IMR-90 (cell line): ENCODE measurements around the gene GRB10. TPM values are rescaled to one million over a fixed set of nuclear protein-coding genes. Genes with fewer than 3 reads are reported as not detected.

Experiments used
- ATAC-seq: fragments of 200-7000 bp; cut with Tn5 transposase; 2 replicates; pipeline ENCODE4 v1.9.1; 2020; ENCODE audit warnings: low read depth, mild to moderate bottlenecking, moderate library complexity
- BruUV-seq: library from RNA; stranded (reverse); fragments of 400-500 nt; replicated peaks from 2 replicates; lab custom pipeline; 2021; lab: Mats Ljungman, UMichigan
- CTCF ChIA-PET: fragments of 300-600 bp; formaldehyde crosslinking; extraction: SDS; loops from one replicate; lab custom pipeline; 2021; ENCODE audit warnings: antibody characterized with exemption; lab: Yijun Ruan, JAX
- POLR2A ChIA-PET: fragments of 300-600 bp; sonication (Branson Sonifier 250); formaldehyde crosslinking; loops from one replicate; lab custom pipeline; 2022; ENCODE audit warnings: antibody characterized with exemption; ENCODE audit not compliant: unreplicated experiment; lab: Charles Lee
- DNase-seq: peaks from one replicate; pipeline ENCODE4 v3.0.0; 2013
- H2AFZ ChIP-seq: replicated peaks from 2 replicates; pipeline ENCODE3; 2013; ENCODE audit warnings: low read length, mild to moderate bottlenecking; ENCODE audit not compliant: poor library complexity
- H2AK5ac ChIP-seq: 2 replicates; pipeline ENCODE4 v1.6.1; 2013; ENCODE audit warnings: low read depth, low read length, inconsistent platforms
- H2AK9ac ChIP-seq: replicated peaks from 2 replicates; pipeline ENCODE3; 2013; ENCODE audit warnings: mild to moderate bottlenecking, low read depth, low read length, moderate library complexity; ENCODE audit not compliant: poor library complexity
- H2BK120ac ChIP-seq: 2 replicates; pipeline ENCODE4 v1.6.1; 2013; ENCODE audit warnings: low read depth, low read length, inconsistent platforms
- H2BK15ac ChIP-seq: 3 replicates; pipeline ENCODE4 v1.6.1; 2013; ENCODE audit warnings: low read depth, low read length, inconsistent platforms
- H2BK20ac ChIP-seq: 2 replicates; pipeline ENCODE4 v1.6.1; 2013; ENCODE audit warnings: low read depth, mild to moderate bottlenecking, inconsistent platforms, low read length, moderate library complexity
- H2BK5ac ChIP-seq: 2 replicates; pipeline ENCODE4 v1.6.1; 2013; ENCODE audit warnings: mild to moderate bottlenecking, low read depth, low read length, inconsistent platforms; ENCODE audit not compliant: poor library complexity, severe bottlenecking
- H3K14ac ChIP-seq: replicated peaks from 2 replicates; pipeline ENCODE4 v1.6.1; 2013; ENCODE audit warnings: low read depth, low read length, inconsistent platforms
- H3K18ac ChIP-seq: 2 replicates; pipeline ENCODE4 v1.6.1; 2013; ENCODE audit warnings: low read depth, low read length, control low read depth
- H3K23ac ChIP-seq: 2 replicates; pipeline ENCODE4 v1.6.1; 2013; ENCODE audit warnings: low read depth, low read length, inconsistent platforms
- H3K27ac ChIP-seq: 2 replicates; pipeline ENCODE4 v1.5.1; 2013; ENCODE audit warnings: mild to moderate bottlenecking, control low read depth, low read length; ENCODE audit not compliant: insufficient read depth
- H3K27me3 ChIP-seq: 2 replicates; pipeline ENCODE4 v1.6.1; 2013; ENCODE audit warnings: low read length; ENCODE audit not compliant: control insufficient read depth, insufficient read depth
- H3K36me3 ChIP-seq: 2 replicates; pipeline ENCODE4 v1.6.1; 2013; ENCODE audit warnings: low read length, mixed read lengths; ENCODE audit not compliant: control insufficient read depth, insufficient read depth
- H3K4ac ChIP-seq: 2 replicates; pipeline ENCODE4 v1.6.1; 2013; ENCODE audit warnings: low read depth, low read length, inconsistent platforms
- H3K4me1 ChIP-seq: 2 replicates; pipeline ENCODE4 v1.6.1; 2013; ENCODE audit warnings: low read length, mixed read lengths; ENCODE audit not compliant: control insufficient read depth, insufficient read depth
- H3K4me2 ChIP-seq: 2 replicates; pipeline ENCODE4 v1.6.1; 2013; ENCODE audit warnings: low read depth, mild to moderate bottlenecking, control low read depth, low read length, moderate library complexity
- H3K4me3 ChIP-seq: 2 replicates; pipeline ENCODE4 v1.5.1; 2013; ENCODE audit warnings: low read depth, mild to moderate bottlenecking, control low read depth, low read length, moderate library complexity; ENCODE audit not compliant: insufficient read depth
- H3K56ac ChIP-seq: 2 replicates; pipeline ENCODE4 v1.6.1; 2013; ENCODE audit warnings: low read length, inconsistent platforms; ENCODE audit not compliant: insufficient read depth; ENCODE audit errors: extremely low read depth
- H3K79me1 ChIP-seq, 2 experiments: 2 replicates each; pipeline ENCODE4 v1.6.1; 2013; ENCODE audit warnings: low read length in 2 of 2, inconsistent platforms in 1 of 2, low read depth in 1 of 2
- H3K9ac ChIP-seq: 2 replicates; pipeline ENCODE4 v1.6.1; 2013; ENCODE audit warnings: low read depth, low read length, control low read depth
- H3K9me1 ChIP-seq: 2 replicates; pipeline ENCODE4 v1.6.1; 2013; ENCODE audit warnings: low read length, inconsistent platforms; ENCODE audit not compliant: insufficient read depth
- H3K9me3 ChIP-seq: 2 replicates; pipeline ENCODE4 v1.6.1; 2013; ENCODE audit warnings: low read length; ENCODE audit not compliant: control insufficient read depth, insufficient read depth
- H4K20me1 ChIP-seq: 2 replicates; pipeline ENCODE4 v1.6.1; 2013; ENCODE audit warnings: low read length, inconsistent platforms; ENCODE audit not compliant: insufficient read depth
- H4K5ac ChIP-seq: 2 replicates; pipeline ENCODE4 v1.6.1; 2013; ENCODE audit warnings: mild to moderate bottlenecking, low read depth, low read length, control low read depth
- H4K8ac ChIP-seq, 2 experiments: 2 replicates each; pipeline ENCODE4 v1.6.1; 2013; ENCODE audit warnings: low read depth in 2 of 2, low read length in 2 of 2, control low read depth in 1 of 2, inconsistent platforms in 1 of 2
- H4K91ac ChIP-seq: 2 replicates; pipeline ENCODE4 v1.6.1; 2013; ENCODE audit warnings: low read depth, low read length, inconsistent platforms; ENCODE audit not compliant: insufficient read depth
- CEBPB ChIP-seq: IDR thresholded peaks from 2 replicates; pipeline ENCODE4 v1.6.1; 2012; ENCODE audit warnings: low read depth, low read length, improper control_type of control experiment
- CHD1 ChIP-seq: IDR thresholded peaks from 2 replicates; pipeline ENCODE4 v1.6.1; 2012; ENCODE audit warnings: low read depth, low read length, improper control_type of control experiment
- CTCF ChIP-seq: conservative IDR thresholded peaks from 2 replicates; pipeline ENCODE4 v1.5.1; 2012; ENCODE audit warnings: mild to moderate bottlenecking, low read depth, low read length, improper control_type of control experiment
- FOS ChIP-seq: fragments of 150-350 bp; IDR thresholded peaks from 2 replicates; pipeline ENCODE4 v1.6.1; 2016; ENCODE audit warnings: low read depth, low read length
- MXI1 ChIP-seq: IDR thresholded peaks from 2 replicates; pipeline ENCODE4 v1.6.1; 2012; ENCODE audit warnings: low read depth, mild to moderate bottlenecking, low read length, moderate library complexity, borderline replicate concordance
- RCOR1 ChIP-seq: IDR thresholded peaks from 2 replicates; pipeline ENCODE4 v1.6.1; 2012; ENCODE audit warnings: mild to moderate bottlenecking, low read length, improper control_type of control experiment; ENCODE audit not compliant: insufficient replicate concordance
- WGBS, 2 experiments: methylation state at CpG; one replicate each; pipeline versions ENCODE4 v1.1.5 to v1.1.7; 2013; ENCODE audit warnings: missing lambda C conversion rate in 2 of 2; ENCODE audit not compliant: insufficient read length in 1 of 2; ENCODE audit errors: extremely low coverage in 2 of 2; 5-methylcytosine and 5-hydroxymethylcytosine counted together
- dilution Hi-C: fragments of 300-500 bp; cut with HindIII; formaldehyde crosslinking; loops from one replicate; pipeline ENCODE4 v1.14.3; 2018; ENCODE audit warnings: low sequenced_read_pairs; ENCODE audit not compliant: unreplicated experiment
- in situ Hi-C: fragments of 300-500 bp; cut with MboI; formaldehyde crosslinking; loops from 3 replicates; pipeline ENCODE4 v1.14.3; 2019; ENCODE audit warnings: low sequenced_read_pairs, inconsistent platforms, mixed read lengths
- intact Hi-C: fragments of 100-400 bp; cut with micrococcal nuclease; formaldehyde crosslinking; loops from 2 replicates; pipeline ENCODE4 v1.10.0; 2022
- polyA plus RNA-seq, 3 experiments: library from polyadenylated mRNA; depleted of rRNA; stranded (reverse); fragments of >200 nt; gene quantifications; 2 replicates each; pipeline ENCODE4 v1.2.3, GENCODE V29; 2012; ENCODE audit warnings: low replicate concordance in 1 of 3
- total RNA-seq: library from RNA; depleted of rRNA; stranded (reverse); fragments of >200 nt; gene quantifications from 2 replicates; pipeline ENCODE4 v1.2.3, GENCODE V29; 2012
- TF ChIP-seq, protein P1 (sequence below): fragments of 150-350 bp; IDR thresholded peaks from 2 replicates; pipeline ENCODE4 v1.6.1; 2016; ENCODE audit warnings: low read depth, mild to moderate bottlenecking, low read length, moderate library complexity, borderline replicate concordance

Gene GRB10
- total and polyA plus RNA-seq, 2 of the 4 experiments (the other 2 are of a cell fraction): 6.3 to 15.1 TPM

GRCh38 chr7:50647286-50647980, 135.3 kb downstream of the GRB10 start:
- no peak overlapping the region for H2BK20ac ChIP-seq
- no peak overlapping the region for H4K5ac ChIP-seq
- H2BK5ac ChIP-seq: no peak overlapping the region
- intact Hi-C loops (no loop called here), dilution Hi-C loops (no loop called here), in situ Hi-C loops (no loop called here)
- H2BK120ac ChIP-seq: no peak overlapping the region
- BruUV-seq: no TSS peak
- no peaks in the 10 kb centered on the region for H3K27me3 ChIP-seq
- no peak for ATAC-seq
- no peak overlapping the region for H3K4ac ChIP-seq
- H2AK9ac ChIP-seq: no peak overlapping the region
- no peak overlapping the region for H3K56ac ChIP-seq
- no peak overlapping the region for H2AFZ ChIP-seq
- H3K36me3 ChIP-seq: no peaks in the 10 kb centered on the region; the same call in 1 of the 2 replicates
- no peak overlapping the region for H3K18ac ChIP-seq
- H4K8ac ChIP-seq: no peak overlapping the region
- no peaks in the 10 kb centered on the region for H3K4me1 ChIP-seq
- WGBS, 2 experiments: 85% methylated on average over 5 of the region's 10 CpGs; no CpG with 5 or more reads in 1 of the 2 experiments
- H4K20me1 ChIP-seq: no peaks in the 10 kb centered on the region
- H3K9me1 ChIP-seq: peaks cover 3% of the 10 kb centered on the region; the same call in 1 of the 2 replicates
- POLR2A ChIA-PET: no interaction called here
- CTCF ChIA-PET: no interaction called here
- no peaks in the 10 kb centered on the region for H3K9me3 ChIP-seq
- no peak overlapping the region for H3K14ac ChIP-seq
- H3K4me3 ChIP-seq: no peak overlapping the region
- no peak overlapping the region for H4K91ac ChIP-seq
- no peak for DNase-seq
- H3K79me1 ChIP-seq: peaks cover 4 to 6% of the 10 kb centered on the region in 2 experiments; a peak in 3 of 4 replicates
- no peak overlapping the region for H3K9ac ChIP-seq
- no peak overlapping the region for H3K27ac ChIP-seq
- no peak overlapping the region for H3K4me2 ChIP-seq
- no peak for TF ChIP-seq CTCF
- TF ChIP-seq MXI1: no peak
- no peak for TF ChIP-seq CEBPB
- no peak for TF ChIP-seq RCOR1
- TF ChIP-seq, protein P1, sequence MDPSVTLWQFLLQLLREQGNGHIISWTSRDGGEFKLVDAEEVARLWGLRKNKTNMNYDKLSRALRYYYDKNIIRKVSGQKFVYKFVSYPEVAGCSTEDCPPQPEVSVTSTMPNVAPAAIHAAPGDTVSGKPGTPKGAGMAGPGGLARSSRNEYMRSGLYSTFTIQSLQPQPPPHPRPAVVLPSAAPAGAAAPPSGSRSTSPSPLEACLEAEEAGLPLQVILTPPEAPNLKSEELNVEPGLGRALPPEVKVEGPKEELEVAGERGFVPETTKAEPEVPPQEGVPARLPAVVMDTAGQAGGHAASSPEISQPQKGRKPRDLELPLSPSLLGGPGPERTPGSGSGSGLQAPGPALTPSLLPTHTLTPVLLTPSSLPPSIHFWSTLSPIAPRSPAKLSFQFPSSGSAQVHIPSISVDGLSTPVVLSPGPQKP: no peak
- TF ChIP-seq FOS: no peak
- no peak for TF ChIP-seq CHD1
- no peak overlapping the region for H2AK5ac ChIP-seq
- no peak overlapping the region for H2BK15ac ChIP-seq
- no peak overlapping the region for H3K23ac ChIP-seq
